Amygdala (tissue), 56 donors: ENCODE measurements around the gene SLC49A3.
"Not testable (repeated sequence)": the region's sequence is repeated elsewhere in the genome, so short reads cannot be mapped to it uniquely, and the experiment has no call there.

Experiments
- DNase-seq, 56 donors: peaks; one replicate each; lab custom pipeline; 2025; lab: John Stamatoyannopoulos, UW

The SLC49A3 gene

GRCh38 chr4:704198-704891 is 15.4 kb upstream of the SLC49A3 start:
- no peak for DNase-seq

GRCh38 chr4:703336-704197 is 14.6 kb upstream of the SLC49A3 start:
- no peak for DNase-seq

DNA sequence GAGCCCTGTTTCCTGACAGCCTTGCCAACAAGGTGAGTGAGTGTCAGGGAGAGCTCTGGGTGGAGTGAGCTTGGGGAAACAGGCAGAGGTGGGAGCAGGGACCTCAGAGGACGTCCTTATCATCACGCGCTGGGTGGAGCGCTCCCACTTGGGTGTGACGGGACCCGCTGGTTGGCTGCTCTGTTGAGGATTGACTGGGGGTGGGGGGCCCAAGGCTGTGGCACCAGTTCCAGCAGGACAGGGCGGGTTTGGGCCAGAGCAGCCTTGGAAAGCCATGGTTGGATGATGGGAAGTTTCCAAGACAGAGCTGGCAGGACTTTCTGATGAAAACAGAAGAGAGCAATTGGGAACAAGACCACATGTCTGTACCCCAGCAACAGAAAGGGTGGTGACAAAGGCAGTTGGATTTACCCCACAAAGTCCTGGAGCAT is 13.7 kb upstream of the SLC49A3 start:
- DNase-seq = peak in 2 of 56 donors; percentile 26 to 47

GRCh38 chr4:700587-701264 is 11.8 kb upstream of the SLC49A3 start:
- no peak for DNase-seq

GRCh38 chr4:699816-700580 is 11.0 kb upstream of the SLC49A3 start:
- no peak for DNase-seq

- DNase-seq = not testable (repeated sequence)
Observed at GRCh38 chr4:694341-694940, 5.5 kb upstream of the SLC49A3 start.

GRCh38 chr4:692771-693554 is 4.0 kb upstream of the SLC49A3 start:
- DNase-seq = no peak

- no peak for DNase-seq
Observed at GRCh38 chr4:689723-690122, 772 bp upstream of the SLC49A3 start.

GRCh38 chr4:687971-688853 is 739 bp downstream of the SLC49A3 start:
- DNase-seq = no peak

DNA sequence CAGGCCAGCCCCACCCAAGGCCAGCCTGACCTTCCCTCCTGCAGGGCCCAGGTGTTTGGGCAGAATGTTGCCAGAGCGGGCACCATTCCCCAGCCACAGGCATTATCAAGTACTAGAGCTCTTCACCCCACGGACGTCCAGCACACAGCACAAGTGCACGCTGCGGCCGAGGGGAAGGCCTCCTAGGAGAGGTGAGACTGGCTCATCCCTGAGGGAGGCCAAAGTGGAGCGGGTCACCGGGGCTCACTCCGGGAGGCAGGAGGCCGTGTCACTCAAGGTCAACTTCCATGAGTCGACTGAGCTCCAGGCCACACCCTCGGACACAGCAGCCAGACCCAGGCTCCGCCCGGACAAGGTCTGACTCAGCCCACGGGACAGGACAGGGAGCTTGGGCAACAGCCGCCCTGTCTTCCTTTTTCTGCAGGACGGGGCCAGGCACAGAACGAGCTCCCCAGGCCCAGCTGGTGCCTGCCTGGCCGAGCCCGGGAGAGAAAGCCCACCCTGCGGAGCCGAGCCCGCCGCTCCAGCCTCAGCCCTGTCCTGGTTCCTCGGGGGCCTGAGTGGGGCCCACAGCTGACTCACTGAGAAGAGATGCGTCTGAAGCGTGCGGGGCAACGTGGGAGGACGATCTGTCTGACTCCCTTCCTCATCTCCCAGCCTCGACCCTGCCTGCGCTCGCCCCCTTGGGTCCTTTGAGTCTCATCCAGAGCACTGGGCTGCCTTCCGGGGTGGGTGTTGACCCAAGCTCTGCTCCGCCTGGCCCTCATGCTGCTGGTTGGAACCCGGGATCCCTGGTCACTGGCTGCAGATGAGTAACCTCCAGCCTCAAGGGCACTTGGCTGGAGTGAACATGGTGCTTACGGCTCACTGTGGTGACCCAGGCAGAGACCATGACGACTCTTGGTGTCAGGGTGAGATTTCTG is 1.6 kb downstream of the SLC49A3 start:
- DNase-seq = no peak

GRCh38 chr4:686413-687040 is 2.4 kb downstream of the SLC49A3 start:
- DNase-seq = no peak

GRCh38 chr4:685679-686412 is 3.1 kb downstream of the SLC49A3 start:
- no peak for DNase-seq

DNA sequence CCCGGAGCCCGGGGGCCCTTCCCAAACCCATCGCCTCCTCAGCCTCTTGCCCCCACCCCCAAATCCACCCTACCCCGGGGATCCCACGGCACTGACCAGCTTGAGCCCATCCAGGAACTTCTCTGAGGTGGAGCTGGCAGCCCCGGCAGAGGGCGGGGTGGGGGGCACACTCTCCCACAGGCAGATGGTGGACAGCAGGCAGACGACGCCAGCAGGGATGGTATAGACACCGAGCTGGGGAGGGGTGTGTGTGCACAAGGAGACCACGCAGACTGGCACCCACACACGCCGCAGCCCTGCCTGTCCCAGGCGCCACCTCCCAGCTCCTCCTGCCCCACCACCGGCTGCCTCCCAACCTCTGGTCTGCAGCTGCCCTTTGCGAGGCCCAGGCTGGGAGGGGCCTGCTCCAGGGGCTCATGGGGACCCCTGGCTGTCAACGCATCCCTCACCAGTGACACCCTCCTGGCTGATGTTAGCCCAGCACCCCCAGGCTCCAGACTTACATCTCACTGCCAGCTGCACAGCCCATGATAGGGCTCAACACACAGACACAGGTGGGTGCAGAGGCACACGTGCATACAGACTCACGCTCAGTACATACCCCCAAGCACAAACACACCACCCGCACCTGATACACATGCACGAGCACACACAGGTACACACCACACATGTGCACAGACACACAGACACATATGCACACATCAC is 4.2 kb downstream of the SLC49A3 start:
- no peak for DNase-seq

GRCh38 chr4:683982-684622 is 4.8 kb downstream of the SLC49A3 start:
- peak in 36 of 56 donors; percentile 14 to 77 (median 54) for DNase-seq
